RWPE2 (cell line): ENCODE results near the gene NUP54.

Experiments used
- ATAC-seq: fragments of 200-7000 bp; cut with Tn5 transposase; 3 replicates; pipeline ENCODE4 v1.9.1; 2021; ENCODE audit warnings: low read depth
- DNase-seq: peaks from one replicate; pipeline ENCODE4 v3.0.0-alpha.2; 2020; ENCODE audit warnings: low spot score
- H3K27ac ChIP-seq: fragments of 450-650 bp; 2 replicates; pipeline ENCODE4 v1.5.1; 2017; ENCODE audit warnings: mild to moderate bottlenecking; ENCODE audit not compliant: poor library complexity, severe bottlenecking
- H3K27me3 ChIP-seq: fragments of 250-450 bp; sonication (Bioruptor Pico); 2 replicates; pipeline ENCODE4 v1.5.1; 2021; ENCODE audit warnings: mild to moderate bottlenecking, moderate library complexity; ENCODE audit not compliant: insufficient read depth, poor library complexity, severe bottlenecking
- H3K36me3 ChIP-seq: fragments of 250-450 bp; sonication (Bioruptor Pico); 2 replicates; pipeline ENCODE4 v1.5.1; 2020; ENCODE audit warnings: low read depth, mild to moderate bottlenecking, moderate library complexity
- H3K4me1 ChIP-seq: fragments of 250-450 bp; sonication (Bioruptor Pico); 2 replicates; pipeline ENCODE4 v1.5.1; 2021; ENCODE audit warnings: mild to moderate bottlenecking, moderate library complexity; ENCODE audit not compliant: insufficient read depth, poor library complexity, severe bottlenecking
- H3K4me3 ChIP-seq: fragments of 250-450 bp; sonication (Bioruptor Pico); 2 replicates; pipeline ENCODE4 v1.5.1; 2021; ENCODE audit warnings: mild to moderate bottlenecking, moderate library complexity; ENCODE audit not compliant: severe bottlenecking
- H3K9me3 ChIP-seq: fragments of 250-450 bp; sonication (Bioruptor Pico); 2 replicates; pipeline ENCODE4 v1.5.1; 2021; ENCODE audit warnings: mild to moderate bottlenecking, moderate library complexity; ENCODE audit not compliant: severe bottlenecking
- TF ChIP-seq, protein P1 (sequence below): fragments of 450-650 bp; IDR thresholded peaks from one replicate; pipeline ENCODE4 v1.5.1; 2017; ENCODE audit warnings: mild to moderate bottlenecking, moderate library complexity; ENCODE audit not compliant: poor library complexity, severe bottlenecking

The NUP54 gene

DNA sequence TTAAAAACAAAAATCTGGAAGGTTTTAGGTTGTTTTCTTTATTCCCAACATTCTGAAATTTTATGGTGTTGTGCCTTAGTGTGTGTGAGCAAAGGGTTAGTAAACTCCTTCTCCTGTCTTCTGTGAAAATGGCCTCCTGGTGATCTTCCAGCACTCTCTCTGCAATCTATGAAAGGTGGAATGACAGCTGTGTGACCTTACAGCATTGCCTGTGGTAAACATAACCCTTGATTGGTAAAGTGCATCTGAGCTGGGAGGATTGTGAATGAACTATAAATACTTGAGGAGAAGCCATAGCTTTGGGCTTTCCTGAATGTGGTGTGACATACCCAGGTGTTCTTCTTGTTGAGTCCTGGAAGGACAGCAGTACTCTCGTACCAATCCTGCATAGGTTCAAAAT is 63.7 kb downstream of the NUP54 start:
- DNase-seq (no peak), ATAC-seq (no peak)
- Histone ChIP-seq H3K4me3 (no peak overlapping the region), H3K27ac (no peak overlapping the region), H3K4me1 (no peaks in the 10 kb centered on the region), H3K9me3 (no peaks in the 10 kb centered on the region), H3K36me3 (no peaks in the 10 kb centered on the region), H3K27me3 (no peaks in the 10 kb centered on the region)
- TF ChIP-seq, protein P1, sequence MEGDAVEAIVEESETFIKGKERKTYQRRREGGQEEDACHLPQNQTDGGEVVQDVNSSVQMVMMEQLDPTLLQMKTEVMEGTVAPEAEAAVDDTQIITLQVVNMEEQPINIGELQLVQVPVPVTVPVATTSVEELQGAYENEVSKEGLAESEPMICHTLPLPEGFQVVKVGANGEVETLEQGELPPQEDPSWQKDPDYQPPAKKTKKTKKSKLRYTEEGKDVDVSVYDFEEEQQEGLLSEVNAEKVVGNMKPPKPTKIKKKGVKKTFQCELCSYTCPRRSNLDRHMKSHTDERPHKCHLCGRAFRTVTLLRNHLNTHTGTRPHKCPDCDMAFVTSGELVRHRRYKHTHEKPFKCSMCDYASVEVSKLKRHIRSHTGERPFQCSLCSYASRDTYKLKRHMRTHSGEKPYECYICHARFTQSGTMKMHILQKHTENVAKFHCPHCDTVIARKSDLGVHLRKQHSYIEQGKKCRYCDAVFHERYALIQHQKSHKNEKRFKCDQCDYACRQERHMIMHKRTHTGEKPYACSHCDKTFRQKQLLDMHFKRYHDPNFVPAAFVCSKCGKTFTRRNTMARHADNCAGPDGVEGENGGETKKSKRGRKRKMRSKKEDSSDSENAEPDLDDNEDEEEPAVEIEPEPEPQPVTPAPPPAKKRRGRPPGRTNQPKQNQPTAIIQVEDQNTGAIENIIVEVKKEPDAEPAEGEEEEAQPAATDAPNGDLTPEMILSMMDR: no peak

DNA sequence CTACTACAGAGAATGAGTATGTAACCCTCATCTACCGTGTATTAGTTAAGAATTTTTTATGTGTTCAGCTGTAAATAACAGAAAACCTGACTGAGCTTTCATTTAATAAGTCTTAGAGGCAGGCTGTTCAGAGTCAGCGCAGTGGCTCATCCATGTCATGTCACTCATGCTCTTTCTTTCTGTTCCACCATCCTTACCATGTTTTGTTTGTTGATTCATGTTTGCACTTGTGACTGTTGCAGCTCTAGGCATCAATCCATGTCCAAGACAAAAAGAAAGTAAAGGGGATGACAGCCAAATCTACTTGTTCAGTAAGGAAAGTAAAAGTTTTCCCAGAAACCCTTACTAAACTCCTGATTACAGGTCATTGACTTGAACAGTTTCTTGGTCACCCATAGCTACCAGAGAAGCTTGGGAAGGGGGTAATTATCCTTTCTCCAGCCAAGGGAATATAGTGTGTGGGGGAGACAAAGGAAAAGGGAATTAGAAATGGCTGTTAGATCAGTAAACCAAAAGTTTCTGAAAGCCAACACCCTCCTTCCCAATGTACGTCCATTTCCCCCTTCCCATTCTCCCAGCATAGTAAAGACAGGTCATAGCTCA is 64.7 kb downstream of the NUP54 start:
- DNase-seq: no peak
- H3K9me3 ChIP-seq: no peaks in the 10 kb centered on the region
- ATAC-seq: no peak
- TF ChIP-seq, protein P1: no peak
- H3K4me3 ChIP-seq: no peak overlapping the region
- no peaks in the 10 kb centered on the region for H3K36me3 ChIP-seq
- no peaks in the 10 kb centered on the region for H3K27me3 ChIP-seq
- no peak overlapping the region for H3K27ac ChIP-seq
- H3K4me1 ChIP-seq: no peaks in the 10 kb centered on the region

DNA sequence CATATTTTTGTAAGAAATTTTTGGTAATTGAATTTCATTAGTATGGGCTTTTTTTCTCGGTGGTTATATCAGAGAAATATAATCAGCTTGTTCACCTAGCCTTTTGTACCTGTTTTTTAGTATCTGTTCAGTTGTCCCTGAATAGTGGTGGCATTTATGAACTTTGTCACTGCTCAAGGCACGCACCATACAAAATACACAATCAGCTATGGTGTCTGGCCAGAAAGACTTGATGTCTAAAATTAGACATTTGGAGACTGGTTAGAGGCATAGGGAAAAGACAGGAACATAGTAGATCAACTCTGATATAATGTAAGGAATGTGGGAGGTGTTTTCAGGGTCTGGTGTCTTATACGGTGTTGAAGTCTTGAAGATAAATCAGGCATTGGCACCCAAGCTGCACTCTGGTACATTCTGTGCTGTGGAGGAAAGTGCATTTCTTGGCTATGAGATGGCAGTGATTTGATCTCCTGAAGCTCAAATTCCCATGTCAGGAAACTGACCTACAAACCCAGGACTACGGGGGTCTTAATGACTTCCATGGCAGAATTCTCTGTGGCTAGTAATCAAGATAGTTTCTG is 70.1 kb downstream of the NUP54 start:
- DNase-seq: no peak
- TF ChIP-seq, protein P1: no peak

DNA sequence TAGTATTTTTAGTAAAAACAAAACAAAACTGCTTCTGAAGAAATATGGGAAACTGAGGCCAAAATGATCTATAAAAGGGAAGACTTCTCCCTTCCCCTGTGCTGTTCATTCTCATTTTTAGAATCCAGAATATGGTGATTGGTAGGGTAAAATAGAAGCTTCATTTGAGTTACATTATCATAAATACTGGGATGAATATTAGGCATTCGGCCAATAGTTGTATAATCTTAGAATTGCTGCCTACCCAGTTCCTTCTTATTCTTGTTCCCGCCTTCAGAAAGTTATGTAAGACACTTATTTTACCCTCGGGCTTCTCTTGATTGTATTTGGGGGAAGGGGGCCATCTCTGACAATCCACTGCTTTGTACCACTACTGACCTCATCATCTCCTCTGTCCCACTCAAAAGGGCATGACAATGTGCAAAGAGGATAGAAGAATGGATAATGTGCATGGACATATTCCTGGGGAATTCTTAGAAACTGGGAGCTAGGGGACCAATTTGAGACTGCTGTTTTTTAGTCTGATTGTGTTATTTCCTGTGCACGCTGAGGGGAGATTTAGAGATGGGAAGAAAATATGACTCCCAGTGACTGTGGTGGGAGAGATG is 73.1 kb downstream of the NUP54 start:
- Histone ChIP-seq H3K4me1 (no peaks in the 10 kb centered on the region), H3K4me3 (no peak overlapping the region), H3K27ac (no peak overlapping the region), H3K36me3 (no peaks in the 10 kb centered on the region), H3K27me3 (no peaks in the 10 kb centered on the region), H3K9me3 (no peaks in the 10 kb centered on the region)
- ATAC-seq (no peak), DNase-seq (no peak)
- TF ChIP-seq, protein P1: no peak

More for the DNA sequence above, 70.1 kb downstream of the NUP54 start:
- no peaks in the 10 kb centered on the region for H3K4me1 ChIP-seq
- no peak for ATAC-seq
- no peaks in the 10 kb centered on the region for H3K9me3 ChIP-seq
- H3K36me3 ChIP-seq: no peaks in the 10 kb centered on the region
- H3K27ac ChIP-seq: no peak overlapping the region
- no peak overlapping the region for H3K4me3 ChIP-seq
- no peaks in the 10 kb centered on the region for H3K27me3 ChIP-seq

DNA sequence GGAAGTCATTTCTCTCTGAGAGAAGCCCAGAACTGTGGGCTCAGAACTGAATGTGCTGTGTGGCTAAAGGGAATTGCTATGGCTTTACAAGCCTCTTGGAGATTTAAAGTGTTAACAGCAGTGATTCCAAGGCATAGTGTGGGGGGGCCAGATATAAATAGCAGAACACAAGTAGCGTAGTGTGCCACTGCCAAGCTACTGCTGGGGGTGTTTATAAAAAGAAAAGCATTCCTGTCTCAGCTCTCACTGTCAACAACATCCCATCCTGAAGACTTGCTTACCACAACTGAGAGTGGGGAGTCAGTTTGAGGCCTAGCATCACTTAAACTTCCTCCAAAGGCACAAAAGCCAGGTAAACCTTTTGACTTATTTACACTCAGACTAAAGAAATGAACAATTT is 73.7 kb downstream of the NUP54 start, which contains the start of gene ART3:
Gene ART3 (plus strand): TSS at position 242 of the 400 bp plus-strand sequence. CDS start 1,181 bp downstream, outside the sequence.
- ATAC-seq (no peak), DNase-seq (no peak)
- H3K4me1 ChIP-seq: no peaks in the 10 kb centered on the region
- H3K36me3 ChIP-seq: no peaks in the 10 kb centered on the region
- no peaks in the 10 kb centered on the region for H3K27me3 ChIP-seq
- no peak within 1 kb of the TSS for H3K27ac ChIP-seq
- TF ChIP-seq, protein P1: no peak
- H3K4me3 ChIP-seq: no peak within 1 kb of the TSS
- H3K9me3 ChIP-seq: no peaks in the 10 kb centered on the region
